Measurements from ENCODE around the gene RASGEF1B. TPM values are rescaled to one million over a fixed set of nuclear protein-coding genes. Genes with fewer than 3 reads are reported as not detected.
A peak's percentile ranks its signal among the peaks of the same experiment; 100 is the strongest.

Gene RASGEF1B
- total and polyA plus RNA-seq, 7 experiments from 2014 or later, result 1.1 to 82.5 (median 11.4) TPM

- intact Hi-C loops (cut with micrococcal nuclease), result no loop called here
- no peaks in the 10 kb centered on the region for H3K9me3 Mint-ChIP-seq
- H3K36me3 Mint-ChIP-seq, result peaks cover 0 to 22% (median 3%) of the 10 kb centered on the region in 5 donors
- H3K27ac Mint-ChIP-seq, result no peak overlapping the region
- ATAC-seq, result no peak
- POLR2A ChIA-PET, result interaction anchor here (0.6 kb wide), 1 partner anchor 221 kb away, joined by 4 read pairs; no protein-coding TSS in a partner anchor
- CTCF ChIA-PET, result no interaction called here
- H3K4me1 Mint-ChIP-seq, result peaks cover 0 to 7% (median 0%) of the 10 kb centered on the region in 7 donors
- Histone ChIP-seq H3K27me3 (ENCODE audit: control insufficient read depth in 2 of 2, insufficient read depth in 2 of 2, low read length in 2 of 2) (no peaks in the 10 kb centered on the region), H3K4me1 (ENCODE audit: control insufficient read depth in 2 of 2, insufficient read depth in 2 of 2, low read length in 2 of 2) (no peaks in the 10 kb centered on the region), H3K9me3 (ENCODE audit: control insufficient read depth in 2 of 3, low read length in 3 of 3) (no peaks in the 10 kb centered on the region), H3K4me3 (ENCODE audit: low read length) (no peak overlapping the region), H3K36me3 (ENCODE audit: control insufficient read depth in 2 of 3, insufficient read depth in 3 of 3, low read length in 3 of 3) (peaks cover 0 to 6% (median 0%) of the 10 kb centered on the region in 3 experiments), H3K27ac (ENCODE audit: low read depth, low read length) (no peak overlapping the region)
- H3K4me3 Mint-ChIP-seq, result no peak overlapping the region
- no peak for DNase-seq
- H3K27me3 Mint-ChIP-seq, result no peaks in the 10 kb centered on the region
Observed at GRCh38 chr4:81422595-81422994, 49.1 kb downstream of the RASGEF1B start.

DNA sequence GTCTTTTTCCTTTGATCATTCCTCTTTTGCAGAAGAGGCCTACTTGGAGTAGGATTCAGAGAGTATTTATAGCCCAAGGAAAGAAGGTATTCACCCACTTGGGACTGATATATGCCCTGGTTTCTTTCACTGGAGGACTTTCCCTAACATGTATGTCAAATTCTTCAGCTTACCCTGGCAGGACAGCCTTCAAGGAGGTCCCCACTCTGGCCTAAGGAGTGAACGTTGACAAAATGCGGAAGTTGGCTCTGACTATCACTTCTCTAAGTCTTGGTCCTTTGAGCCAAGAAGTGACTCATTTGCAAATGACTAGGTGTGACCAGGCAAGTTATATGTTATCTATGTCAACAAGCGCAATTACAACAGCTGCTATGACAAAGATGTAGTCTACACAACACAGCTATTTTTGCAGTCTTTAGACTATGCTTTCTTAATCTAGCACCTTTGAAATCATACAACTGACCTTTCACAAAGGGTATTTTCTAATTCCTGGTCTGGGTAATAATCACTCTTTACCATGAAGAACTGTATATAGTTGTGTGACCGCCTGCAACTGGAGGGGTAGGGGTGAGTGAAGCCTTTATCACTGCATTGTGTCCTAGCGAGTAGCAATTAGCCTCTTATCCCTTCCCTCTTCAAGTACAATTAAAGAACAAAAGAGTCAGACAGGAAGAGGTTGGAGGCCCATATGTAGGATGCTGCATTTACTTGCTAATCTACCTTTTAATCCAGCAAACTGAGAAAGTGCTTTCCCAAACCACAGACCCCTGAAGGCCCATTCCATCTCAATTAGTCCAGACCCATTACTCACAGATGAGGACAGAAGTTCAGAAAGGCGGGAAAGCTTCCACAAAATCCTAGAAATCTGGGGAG, 50.1 kb downstream of the RASGEF1B start:
- intact Hi-C loops (cut with micrococcal nuclease), result no loop called here
- no peaks in the 10 kb centered on the region for H3K9me3 ChIP-seq (ENCODE audit: control insufficient read depth in 2 of 3, low read length in 3 of 3)
- POLR2A ChIA-PET, result no interaction called here
- H3K27ac ChIP-seq (ENCODE audit: low read depth, low read length), result no peak overlapping the region
- no peaks in the 10 kb centered on the region for H3K27me3 Mint-ChIP-seq
- peaks cover 0 to 16% (median 0%) of the 10 kb centered on the region in 5 donors for H3K36me3 Mint-ChIP-seq
- no peaks in the 10 kb centered on the region for H3K4me1 ChIP-seq (ENCODE audit: control insufficient read depth in 2 of 2, insufficient read depth in 2 of 2, low read length in 2 of 2)
- DNase-seq (no peak), ATAC-seq (peak; percentile 90)
- CTCF ChIA-PET, result no interaction called here
- H3K36me3 ChIP-seq (ENCODE audit: control insufficient read depth in 2 of 3, insufficient read depth in 3 of 3, low read length in 3 of 3), result no peaks in the 10 kb centered on the region
- H3K4me3 Mint-ChIP-seq, result no peak overlapping the region
- no peaks in the 10 kb centered on the region for H3K9me3 Mint-ChIP-seq
- H3K4me3 ChIP-seq (ENCODE audit: low read length), result no peak overlapping the region
- no peaks in the 10 kb centered on the region for H3K27me3 ChIP-seq (ENCODE audit: control insufficient read depth in 2 of 2, insufficient read depth in 2 of 2, low read length in 2 of 2)
- peak overlapping the region in 1 of 9 donors; percentile 22 for H3K27ac Mint-ChIP-seq
- H3K4me1 Mint-ChIP-seq, result peaks cover 0 to 7% (median 0%) of the 10 kb centered on the region in 7 donors

DNA sequence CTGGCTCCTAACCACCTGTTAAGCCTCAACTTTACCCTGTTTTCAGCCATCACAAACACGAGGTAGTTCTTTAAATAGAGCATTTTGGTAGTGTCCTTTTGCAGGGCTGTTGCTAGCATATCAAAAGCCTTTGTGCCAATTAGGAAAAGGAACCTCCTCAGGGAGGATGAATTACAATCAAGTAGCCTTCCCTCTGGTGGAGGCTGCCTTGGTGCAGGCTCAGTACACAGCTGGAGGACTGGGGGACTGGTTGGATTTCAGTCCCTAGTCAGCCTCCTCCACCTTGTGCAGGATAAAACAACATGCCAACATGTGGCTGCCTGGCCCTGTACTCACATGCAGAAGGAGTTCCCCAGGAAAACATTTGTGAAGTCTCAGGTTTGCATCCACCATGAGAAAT, 53.1 kb downstream of the RASGEF1B start:
- H3K36me3 ChIP-seq (ENCODE audit: control insufficient read depth in 2 of 3, insufficient read depth in 3 of 3, low read length in 3 of 3), result no peaks in the 10 kb centered on the region
- H3K27me3 ChIP-seq (ENCODE audit: control insufficient read depth in 2 of 2, insufficient read depth in 2 of 2, low read length in 2 of 2), result no peaks in the 10 kb centered on the region
- Mint-ChIP-seq H3K4me3 (no peak overlapping the region), H3K27ac (no peak overlapping the region), H3K9me3 (no peaks in the 10 kb centered on the region), H3K4me1 (peaks cover 0 to 7% (median 0%) of the 10 kb centered on the region in 7 donors), H3K36me3 (no peaks in the 10 kb centered on the region), H3K27me3 (no peaks in the 10 kb centered on the region)
- CTCF ChIA-PET, result interaction anchor here (1.1 kb wide), 1 partner anchor 9 kb away, joined by 4 read pairs; no protein-coding TSS in a partner anchor
- intact Hi-C loops (cut with micrococcal nuclease), result no loop called here
- no peaks in the 10 kb centered on the region for H3K4me1 ChIP-seq (ENCODE audit: control insufficient read depth in 2 of 2, insufficient read depth in 2 of 2, low read length in 2 of 2)
- DNase-seq (no peak), ATAC-seq (no peak)
- no peaks in the 10 kb centered on the region for H3K9me3 ChIP-seq (ENCODE audit: control insufficient read depth in 2 of 3, low read length in 3 of 3)
- no peak overlapping the region for H3K4me3 ChIP-seq (ENCODE audit: low read length)
- POLR2A ChIA-PET, result no interaction called here
- no peak overlapping the region for H3K27ac ChIP-seq (ENCODE audit: low read depth, low read length)

DNA sequence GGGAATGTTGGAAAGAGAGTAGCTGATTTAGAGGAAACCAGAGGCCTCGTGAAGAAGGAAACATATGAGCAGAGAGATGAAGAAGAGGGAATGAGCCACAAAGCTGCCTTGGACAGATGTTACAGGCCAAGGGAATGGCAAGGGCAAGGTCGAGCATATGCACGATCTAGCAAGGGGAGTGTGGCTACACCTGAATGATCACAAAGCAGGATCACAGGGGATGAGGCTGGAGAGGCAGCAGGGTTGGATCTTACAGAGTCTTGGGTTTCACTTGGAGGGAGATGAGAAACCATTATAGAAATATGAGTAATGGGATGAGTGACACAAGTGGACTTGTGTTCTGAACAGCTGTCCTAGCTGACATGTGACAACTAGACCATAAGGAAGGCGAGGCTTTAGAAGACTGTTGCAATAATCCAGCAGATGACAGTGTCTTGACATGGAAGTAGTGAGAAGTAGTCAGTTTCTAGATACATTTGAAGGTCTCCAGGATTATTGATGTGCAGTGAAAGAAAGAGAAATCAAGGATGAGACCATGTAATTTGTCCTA, 58.7 kb downstream of the RASGEF1B start:
- Histone ChIP-seq H3K36me3 (ENCODE audit: control insufficient read depth in 2 of 3, insufficient read depth in 3 of 3, low read length in 3 of 3) (no peaks in the 10 kb centered on the region), H3K27me3 (ENCODE audit: control insufficient read depth in 2 of 2, insufficient read depth in 2 of 2, low read length in 2 of 2) (no peaks in the 10 kb centered on the region), H3K9me3 (ENCODE audit: control insufficient read depth in 2 of 3, low read length in 3 of 3) (no peaks in the 10 kb centered on the region), H3K4me1 (ENCODE audit: control insufficient read depth in 2 of 2, insufficient read depth in 2 of 2, low read length in 2 of 2) (no peaks in the 10 kb centered on the region), H3K4me3 (ENCODE audit: low read length) (no peak overlapping the region), H3K27ac (ENCODE audit: low read depth, low read length) (no peak overlapping the region)
- peaks cover 0 to 2% (median 0%) of the 10 kb centered on the region in 7 donors for H3K4me1 Mint-ChIP-seq
- peak; percentile 49 for ATAC-seq
- H3K27ac Mint-ChIP-seq, result no peak overlapping the region
- H3K36me3 Mint-ChIP-seq, result no peaks in the 10 kb centered on the region
- H3K9me3 Mint-ChIP-seq, result no peaks in the 10 kb centered on the region
- DNase-seq, result no peak
- no peaks in the 10 kb centered on the region for H3K27me3 Mint-ChIP-seq
- ChIA-PET CTCF (interaction anchor here (1.6 kb wide), 1 partner anchor 13 kb away, joined by 5 read pairs; no protein-coding TSS in a partner anchor), POLR2A (no interaction called here)
- H3K4me3 Mint-ChIP-seq, result no peak overlapping the region
- intact Hi-C loops (cut with micrococcal nuclease), result no loop called here

DNA sequence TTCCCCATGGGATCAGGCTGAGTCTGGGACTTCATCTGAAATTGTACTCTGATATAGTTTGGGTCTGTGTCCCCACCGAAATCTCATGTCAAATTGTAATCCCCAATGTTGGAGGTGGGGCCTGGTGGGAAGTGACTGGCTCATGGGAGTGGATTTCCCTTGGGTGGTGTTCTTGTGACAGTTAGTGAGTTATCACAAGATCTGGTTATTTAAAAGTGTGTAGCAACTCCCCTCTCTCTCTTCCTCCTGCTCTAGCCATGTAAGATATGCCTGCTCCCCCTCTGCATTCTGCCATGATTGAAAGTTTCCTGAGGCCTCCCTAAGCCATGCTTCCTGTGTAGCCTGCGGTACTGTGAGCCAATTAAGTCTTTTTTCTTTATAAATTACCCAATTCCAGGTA, 61.0 kb downstream of the RASGEF1B start:
- H3K4me1 Mint-ChIP-seq, result peaks cover 0 to 4% (median 2%) of the 10 kb centered on the region in 7 donors
- POLR2A ChIA-PET, result no interaction called here
- CTCF ChIA-PET, result no interaction called here

DNA sequence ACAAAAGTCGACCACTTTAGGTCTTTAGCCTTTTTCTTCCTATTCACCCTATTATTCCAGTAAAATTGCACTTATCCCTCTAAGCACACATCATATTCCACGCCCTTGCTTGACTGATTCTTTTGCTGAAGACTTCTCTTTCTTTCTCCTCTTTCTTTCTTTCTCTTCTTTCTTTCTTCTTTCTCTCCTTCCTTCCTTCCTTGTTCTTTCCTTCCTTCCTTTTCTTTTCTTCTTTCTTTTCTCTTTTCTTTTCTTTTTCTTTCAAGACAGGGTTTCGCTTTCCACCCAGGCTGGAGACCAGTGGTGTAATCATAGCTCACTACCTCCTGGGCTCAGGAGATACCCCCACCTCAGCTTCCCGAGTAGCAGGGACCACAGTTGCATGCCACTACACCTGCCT, 61.9 kb downstream of the RASGEF1B start:
- H3K27ac ChIP-seq (ENCODE audit: low read depth, low read length), result no peak overlapping the region
- H3K27me3 ChIP-seq (ENCODE audit: control insufficient read depth in 2 of 2, insufficient read depth in 2 of 2, low read length in 2 of 2), result no peaks in the 10 kb centered on the region
- Mint-ChIP-seq H3K4me1 (peaks cover 0 to 9% (median 5%) of the 10 kb centered on the region in 7 donors), H3K4me3 (no peak overlapping the region), H3K27ac (no peak overlapping the region), H3K27me3 (no peaks in the 10 kb centered on the region), H3K36me3 (no peaks in the 10 kb centered on the region), H3K9me3 (no peaks in the 10 kb centered on the region)
- ATAC-seq, result no peak
- POLR2A ChIA-PET, result no interaction called here
- CTCF ChIA-PET, result no interaction called here
- no peaks in the 10 kb centered on the region for H3K36me3 ChIP-seq (ENCODE audit: control insufficient read depth in 2 of 3, insufficient read depth in 3 of 3, low read length in 3 of 3)
- H3K9me3 ChIP-seq (ENCODE audit: control insufficient read depth in 2 of 3, low read length in 3 of 3), result no peaks in the 10 kb centered on the region
- H3K4me3 ChIP-seq (ENCODE audit: low read length), result no peak overlapping the region
- H3K4me1 ChIP-seq (ENCODE audit: control insufficient read depth in 2 of 2, insufficient read depth in 2 of 2, low read length in 2 of 2), result no peaks in the 10 kb centered on the region
- intact Hi-C loops (cut with micrococcal nuclease), result loop anchor here (5.0 to 10.0 kb wide), 4 partner anchors 502 to 942 kb away; no protein-coding TSS in a partner anchor
- DNase-seq, result no peak

More for the DNA sequence above, 61.0 kb downstream of the RASGEF1B start:
- Histone ChIP-seq H3K4me3 (ENCODE audit: low read length) (no peak overlapping the region), H3K27me3 (ENCODE audit: control insufficient read depth in 2 of 2, insufficient read depth in 2 of 2, low read length in 2 of 2) (no peaks in the 10 kb centered on the region), H3K4me1 (ENCODE audit: control insufficient read depth in 2 of 2, insufficient read depth in 2 of 2, low read length in 2 of 2) (no peaks in the 10 kb centered on the region), H3K9me3 (ENCODE audit: control insufficient read depth in 2 of 3, low read length in 3 of 3) (no peaks in the 10 kb centered on the region), H3K36me3 (ENCODE audit: control insufficient read depth in 2 of 3, insufficient read depth in 3 of 3, low read length in 3 of 3) (no peaks in the 10 kb centered on the region), H3K27ac (ENCODE audit: low read depth, low read length) (no peak overlapping the region)
- H3K36me3 Mint-ChIP-seq, result no peaks in the 10 kb centered on the region
- intact Hi-C loops (cut with micrococcal nuclease), result no loop called here
- no peak for ATAC-seq
- no peaks in the 10 kb centered on the region for H3K27me3 Mint-ChIP-seq
- H3K9me3 Mint-ChIP-seq, result no peaks in the 10 kb centered on the region
- no peak overlapping the region for H3K4me3 Mint-ChIP-seq
- no peak for DNase-seq
- H3K27ac Mint-ChIP-seq, result no peak overlapping the region

All from naive thymus-derived CD4-positive, alpha-beta T cell (primary cell).